DMS53 (cell line): ENCODE measurements around the gene ITGA4.
"Not testable (repeated sequence)": the region's sequence is repeated elsewhere in the genome, so short reads cannot be mapped to it uniquely, and the experiment has no call there.

ENCODE experiments used
- DNase-seq: peaks from one replicate; lab custom pipeline; 2025; lab: John Stamatoyannopoulos, UW

Gene ITGA4

GRCh38 chr2:181457121-181457740, at the start of gene ITGA4:
Gene ITGA4 (plus strand): TSS chr2:181457386. CDS start chr2:181457655, 269 bp downstream.
- peak; percentile 93 for DNase-seq

GRCh38 chr2:181408861-181409260, 48.3 kb upstream of the ITGA4 start:
- DNase-seq = no peak

- DNase-seq = peak; percentile 91
Measured at GRCh38 chr2:181411105-181411849, 45.9 kb upstream of the ITGA4 start.

GRCh38 chr2:181419129-181419855, 37.9 kb upstream of the ITGA4 start:
- DNase-seq = no peak

GRCh38 chr2:181420259-181421130, 36.7 kb upstream of the ITGA4 start:
- DNase-seq = no peak

- no peak for DNase-seq
Measured at GRCh38 chr2:181421131-181421458, 36.1 kb upstream of the ITGA4 start.

GRCh38 chr2:181421464-181421863, 35.7 kb upstream of the ITGA4 start:
- no peak for DNase-seq

- DNase-seq = peak; percentile 49
Measured at GRCh38 chr2:181426672-181427071, 30.5 kb upstream of the ITGA4 start.

- peak; percentile 56 for DNase-seq
Measured at GRCh38 chr2:181430406-181431118, 26.6 kb upstream of the ITGA4 start.

GRCh38 chr2:181431674-181432073, 25.5 kb upstream of the ITGA4 start:
- no peak for DNase-seq

GRCh38 chr2:181438261-181438660, 18.9 kb upstream of the ITGA4 start:
- peak; percentile 37 for DNase-seq

- no peak for DNase-seq
Measured at GRCh38 chr2:181440344-181440743, 16.8 kb upstream of the ITGA4 start.

GRCh38 chr2:181440919-181441318, 16.3 kb upstream of the ITGA4 start:
- peak; percentile 22 for DNase-seq

GRCh38 chr2:181441670-181442069, 15.5 kb upstream of the ITGA4 start:
- no peak for DNase-seq

- DNase-seq = no peak
Measured at GRCh38 chr2:181444654-181445053, 12.5 kb upstream of the ITGA4 start.

- DNase-seq = no peak
Measured at GRCh38 chr2:181446985-181447384, 10.2 kb upstream of the ITGA4 start.

- DNase-seq = not testable (repeated sequence)
Measured at GRCh38 chr2:181449278-181449677, 7.9 kb upstream of the ITGA4 start.

GRCh38 chr2:181454686-181455450, 2.3 kb upstream of the ITGA4 start:
- no peak for DNase-seq

GRCh38 chr2:181456660-181457120, 496 bp upstream of the ITGA4 start:
- DNase-seq = peak; percentile 80

- DNase-seq = peak; percentile 62
Measured at GRCh38 chr2:181457741-181458425, 697 bp downstream of the ITGA4 start.
